Adrenal gland (tissue), 12 donors: ENCODE data around the gene GRIK1. TPM values are rescaled to one million over a fixed set of nuclear protein-coding genes. Genes with fewer than 3 reads are reported as not detected.

Experiments used
- DNase-seq, 7 donors: peaks; one replicate each; pipeline ENCODE4 v3.0.0-alpha.2; 2019 to 2020
- H3K27ac ChIP-seq, 5 donors: fragments of 200-600 bp; sonication (generic) in 4 of 5; 1 replicate in 3 of 5; 2 replicates in 2 of 5; pipeline versions ENCODE4 v1.5.1 to v1.8.0; 2016 to 2020; ENCODE audit warnings: mild to moderate bottlenecking in 1 of 5
- H3K27me3 ChIP-seq: fragments of 200-600 bp; 2 replicates; pipeline ENCODE4 v1.8.0; 2021
- H3K36me3 ChIP-seq, 2 donors: fragments of 200-600 bp; replicated peaks in 1 of 2; 1 replicate in 1 of 2; 2 replicates in 1 of 2; pipeline versions ENCODE4 v1.5.1 to v1.8.0; 2018 to 2022
- H3K4me1 ChIP-seq, 2 donors: fragments of 200-600 bp; replicated peaks in 1 of 2; 1 replicate in 1 of 2; 2 replicates in 1 of 2; pipeline versions ENCODE4 v1.5.1 to v1.8.0; 2018 to 2021
- H3K4me3 ChIP-seq, 4 donors: fragments of 200-600 bp; sonication (generic) in 3 of 4; one replicate each; pipeline ENCODE4 v1.5.1; 2016 to 2018
- H3K9me3 ChIP-seq, 3 donors: fragments of 200-600 bp; sonication (generic) in 1 of 3; replicated peaks in 1 of 3; 1 replicate in 2 of 3; 2 replicates in 1 of 3; pipeline versions ENCODE4 v1.5.1 to v1.8.0; 2016 to 2021
- CTCF ChIP-seq, 6 experiments: fragments of 450-650 bp in 4 of 6; fragments of 200-600 bp in 2 of 6; sonication (generic) in 1 of 6; IDR thresholded peaks; 1 replicate in 5 of 6; 2 replicates in 1 of 6; pipeline versions ENCODE4 v1.5.1 to v1.8.0; 2016 to 2021; ENCODE audit warnings: antibody characterized with exemption in 6 of 6, mild to moderate bottlenecking in 2 of 6, moderate library complexity in 1 of 6
- POLR2A ChIP-seq, 2 donors: fragments of 450-650 bp; IDR thresholded peaks; one replicate each; pipeline ENCODE4 v1.6.1; 2017; ENCODE audit warnings: antibody characterized with exemption in 2 of 2, mild to moderate bottlenecking in 2 of 2, moderate library complexity in 1 of 2
- WGBS, 4 donors: extraction: QIAGEN DNeasy Blood & Tissue Kit in 2 of 4; methylation state at CpG; one replicate each; pipeline versions ENCODE4 v1.1.5 to v1.1.7; 2013 to 2017; 5-methylcytosine and 5-hydroxymethylcytosine counted together
- intact Hi-C, 2 donors: fragments of 100-400 bp; cut with DNase I; formaldehyde crosslinking; loops; one replicate each; pipeline versions ENCODE4 v1.14.1 to v1.15.0; 2022 to 2023
- polyA plus RNA-seq, 3 donors: library from polyadenylated mRNA; stranded (reverse); fragments of 200-250 nt in 2 of 3; fragments of 350-450 nt in 1 of 3; fragmentation: Illumina TruSeq in 1 of 3; extraction: RNeasy Lipid Tissue Mini Kit (QIAGEN cat#74804) in 1 of 3; gene quantifications; one replicate each; pipeline ENCODE4 v1.2.3, GENCODE V29; 2013 to 2014
- total RNA-seq, 9 donors: library from RNA; depleted of rRNA in 4 of 9; stranded (reverse); fragments of >200 nt in 4 of 9; fragments of 120-200 nt in 1 of 9; fragmentation: NEBNext Ultra II Directional in 1 of 9; extraction: Animal tissue kit (Norgen Biotek cat#: 25700) in 1 of 9; gene quantifications; one replicate each; pipeline versions ENCODE4 v1.1.0 to v1.2.4, GENCODE V29; 2013 to 2023
- donor health status: healthy with polysubstance abuse.
- donor health status: Bipolar disorder and iron deficiency.
- donor health status: DM: yes; HTN: yes; CAD: no.
- donor health status: DM: no; HTN: no; CAD: no.
- donor health status: DM: no; HTN: no; CAD: no.
- donor health status: DM: yes; HTN: yes; CAD: no.

GRIK1 gene
- total and polyA plus RNA-seq, 12 donors: 0.23 to 47.4 (median 8.1) TPM; not detected in 3

GRCh38 chr21:29511096-29511495 lies 428.7 kb downstream of the GRIK1 start:
- H3K27ac ChIP-seq: no peak overlapping the region
- no peak for TF ChIP-seq POLR2A (IDR thresholded peaks at IDR 0.05)
- no peak for TF ChIP-seq CTCF (IDR thresholded peaks at IDR 0.05)
- H3K4me1 ChIP-seq: no peaks in the 10 kb centered on the region
- 85 to 89% (median 89%) methylated on average over 4 of the region's 4 CpGs for WGBS, 4 donors
- intact Hi-C loops: no loop called here
- peaks cover 0 to 9% (median 0%) of the 10 kb centered on the region in 3 donors for H3K9me3 ChIP-seq
- no peaks in the 10 kb centered on the region for H3K36me3 ChIP-seq
- no peak overlapping the region for H3K4me3 ChIP-seq
- no peaks in the 10 kb centered on the region for H3K27me3 ChIP-seq
- no peak for DNase-seq

DNA sequence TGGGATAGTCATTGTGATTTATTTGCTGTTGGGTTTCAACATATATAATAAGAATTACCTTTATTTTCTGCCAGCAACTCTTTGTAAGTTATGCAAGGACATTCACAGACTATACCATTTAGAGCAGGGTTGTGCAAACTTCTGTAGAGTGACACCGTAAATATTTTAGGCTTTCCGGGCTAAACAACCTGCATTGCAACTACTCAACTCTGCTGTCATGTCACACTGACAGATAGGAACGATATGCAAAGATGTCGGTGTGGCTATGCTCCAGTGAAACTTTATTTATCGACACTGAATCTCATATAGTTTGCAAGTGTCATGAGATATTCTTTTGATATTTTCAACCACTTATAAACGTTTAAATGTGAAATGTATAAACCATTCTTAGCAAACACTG lies 430.7 kb downstream of the GRIK1 start:
- H3K36me3 ChIP-seq: no peaks in the 10 kb centered on the region
- no peak for DNase-seq
- peaks cover 0 to under 1% (median 0%) of the 10 kb centered on the region in 3 donors for H3K9me3 ChIP-seq
- no peaks in the 10 kb centered on the region for H3K4me1 ChIP-seq
- H3K27me3 ChIP-seq: no peaks in the 10 kb centered on the region
- no peak overlapping the region for H3K4me3 ChIP-seq
- H3K27ac ChIP-seq: no peak overlapping the region
- intact Hi-C loops: no loop called here
- TF ChIP-seq POLR2A (IDR thresholded peaks at IDR 0.05): no peak
- no peak for TF ChIP-seq CTCF (IDR thresholded peaks at IDR 0.05)
- WGBS, 4 donors: 80 to 85% (median 82%) methylated on average over 6 of the region's 6 CpGs

DNA sequence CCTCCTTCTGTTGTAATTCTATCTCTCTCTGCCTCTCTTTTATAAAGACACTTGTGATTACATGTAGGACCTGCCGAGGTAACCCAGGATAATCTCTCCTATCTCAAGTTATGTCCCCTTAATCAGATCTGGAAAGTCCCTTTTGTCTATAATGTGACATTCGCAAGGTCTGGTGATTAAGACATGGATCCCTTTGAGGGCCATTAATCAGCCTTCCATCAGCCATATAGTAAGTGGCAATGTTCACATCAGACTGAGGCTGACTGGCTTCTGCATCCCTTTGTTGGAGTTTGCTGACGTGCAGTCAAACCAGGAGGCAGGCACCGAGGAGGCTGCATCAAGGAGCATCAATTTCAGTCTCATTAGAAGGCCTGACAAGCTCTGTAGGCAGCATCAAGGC lies 431.5 kb downstream of the GRIK1 start:
- TF ChIP-seq CTCF (IDR thresholded peaks at IDR 0.05) (no peak), POLR2A (IDR thresholded peaks at IDR 0.05) (no peak)
- no peak for DNase-seq
- H3K27ac ChIP-seq: no peak overlapping the region
- no peaks in the 10 kb centered on the region for H3K27me3 ChIP-seq
- no peaks in the 10 kb centered on the region for H3K9me3 ChIP-seq
- no peaks in the 10 kb centered on the region for H3K36me3 ChIP-seq
- H3K4me1 ChIP-seq: no peaks in the 10 kb centered on the region
- intact Hi-C loops: no loop called here
- no peak overlapping the region for H3K4me3 ChIP-seq
- WGBS, 4 donors: 73 to 92% (median 80%) methylated on average over 4 of the region's 4 CpGs

DNA sequence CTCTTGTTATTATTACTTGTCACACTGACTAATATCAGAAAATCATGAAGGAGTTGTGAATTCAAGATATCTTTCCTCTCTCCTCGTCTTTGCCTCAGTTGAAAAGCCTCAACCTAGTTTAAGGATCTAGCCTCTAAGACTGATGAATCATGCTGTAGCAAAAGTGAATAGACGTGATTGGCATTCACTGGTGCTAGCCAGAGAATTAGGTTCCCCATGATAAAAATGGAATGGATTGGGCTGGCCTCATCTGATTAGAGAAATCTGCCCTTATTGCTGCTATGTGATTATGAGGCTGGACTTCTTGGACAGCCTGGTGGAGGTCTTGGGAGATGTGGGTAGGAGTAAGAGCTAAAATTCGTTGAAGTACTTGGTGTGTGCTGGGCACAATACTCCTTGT lies 432.8 kb downstream of the GRIK1 start:
- Histone ChIP-seq H3K27ac (no peak overlapping the region), H3K4me3 (no peak overlapping the region), H3K36me3 (no peaks in the 10 kb centered on the region), H3K4me1 (no peaks in the 10 kb centered on the region), H3K9me3 (no peaks in the 10 kb centered on the region), H3K27me3 (no peaks in the 10 kb centered on the region)
- no peak for DNase-seq
- 81 to 93% (median 83%) methylated on average over 3 of the region's 3 CpGs for WGBS, 4 donors
- intact Hi-C loops: no loop called here
- no peak for TF ChIP-seq POLR2A (IDR thresholded peaks at IDR 0.05)
- no peak for TF ChIP-seq CTCF (IDR thresholded peaks at IDR 0.05)
